Measurements from ENCODE around the gene SORBS1. TPM values are rescaled to one million over a fixed set of nuclear protein-coding genes. Genes with fewer than 3 reads are reported as not detected.
"Not testable (repeated sequence)": the region's sequence is repeated elsewhere in the genome, so short reads cannot be mapped to it uniquely, and the experiment has no call there.

The SORBS1 gene
- total RNA-seq, 1 donor from 2014 or later = 697 TPM

- ATAC-seq (ENCODE audit: poor library complexity) (no peak), DNase-seq (no peak)
- intact Hi-C loops (cut with DNase I) = no loop called here
These were observed 84.5 kb downstream of the SORBS1 start for GRCh38 chr10:95476469-95477174.

GRCh38 chr10:95475827-95476468 lies 85.2 kb downstream of the SORBS1 start:
- ATAC-seq (ENCODE audit: poor library complexity) (no peak), DNase-seq (no peak)
- intact Hi-C loops (cut with DNase I) = no loop called here

- ATAC-seq (ENCODE audit: poor library complexity) = peak; percentile 43
- intact Hi-C loops (cut with DNase I) = no loop called here
- no peak for DNase-seq
These were observed 86.2 kb downstream of the SORBS1 start for GRCh38 chr10:95475003-95475383.

- intact Hi-C loops (cut with DNase I) = no loop called here
- ATAC-seq (ENCODE audit: poor library complexity) (peak; percentile 80), DNase-seq (no peak)
These were observed 86.8 kb downstream of the SORBS1 start for GRCh38 chr10:95474228-95475002.

GRCh38 chr10:95472304-95473088 lies 88.7 kb downstream of the SORBS1 start:
- intact Hi-C loops (cut with DNase I) = no loop called here
- DNase-seq (no peak), ATAC-seq (ENCODE audit: poor library complexity) (no peak)

GRCh38 chr10:95469676-95470075 lies 91.5 kb downstream of the SORBS1 start:
- intact Hi-C loops (cut with DNase I) = no loop called here
- DNase-seq (no peak), ATAC-seq (ENCODE audit: poor library complexity) (no peak)

GRCh38 chr10:95469251-95469650 lies 91.9 kb downstream of the SORBS1 start:
- ATAC-seq (ENCODE audit: poor library complexity) (no peak), DNase-seq (no peak)
- intact Hi-C loops (cut with DNase I) = no loop called here

GRCh38 chr10:95467642-95468041 lies 93.5 kb downstream of the SORBS1 start:
- ATAC-seq (ENCODE audit: poor library complexity); DNase-seq; intact Hi-C loops (cut with DNase I): not testable (repeated sequence)

GRCh38 chr10:95467162-95467599 lies 94.0 kb downstream of the SORBS1 start:
- intact Hi-C loops (cut with DNase I) = no loop called here
- DNase-seq (peak; percentile 61), ATAC-seq (ENCODE audit: poor library complexity) (peak; percentile 81)

GRCh38 chr10:95466436-95466835 lies 94.7 kb downstream of the SORBS1 start:
- intact Hi-C loops (cut with DNase I) = no loop called here
- ATAC-seq (ENCODE audit: poor library complexity) (no peak), DNase-seq (no peak)

GRCh38 chr10:95464280-95464679 lies 96.9 kb downstream of the SORBS1 start:
- no peak for ATAC-seq (ENCODE audit: poor library complexity)
- no peak for DNase-seq
- intact Hi-C loops (cut with DNase I) = no loop called here

- DNase-seq (no peak), ATAC-seq (ENCODE audit: poor library complexity) (peak; percentile 46)
- intact Hi-C loops (cut with DNase I) = no loop called here
These were observed 98.2 kb downstream of the SORBS1 start for GRCh38 chr10:95462740-95463667.

- no peak for DNase-seq
- ATAC-seq (ENCODE audit: poor library complexity) = no peak
- intact Hi-C loops (cut with DNase I) = no loop called here
These were observed 99.6 kb downstream of the SORBS1 start for GRCh38 chr10:95461611-95462010.

- ATAC-seq (ENCODE audit: poor library complexity) = no peak
These were observed 101.6 kb downstream of the SORBS1 start for GRCh38 chr10:95459446-95460045.

GRCh38 chr10:95458871-95459270 lies 102.3 kb downstream of the SORBS1 start:
- ATAC-seq (ENCODE audit: poor library complexity) (no peak), DNase-seq (no peak)
- intact Hi-C loops (cut with DNase I) = no loop called here

More at GRCh38 chr10:95459446-95460045, 101.6 kb downstream of the SORBS1 start:
- intact Hi-C loops (cut with DNase I) = no loop called here
- DNase-seq = no peak

GRCh38 chr10:95458014-95458413 lies 103.2 kb downstream of the SORBS1 start:
- no peak for ATAC-seq (ENCODE audit: poor library complexity)
- intact Hi-C loops (cut with DNase I) = no loop called here
- no peak for DNase-seq

GRCh38 chr10:95457319-95457886 lies 103.8 kb downstream of the SORBS1 start:
- no peak for DNase-seq
- intact Hi-C loops (cut with DNase I) = no loop called here
- ATAC-seq (ENCODE audit: poor library complexity) = no peak

Measured in Right ventricle myocardium superior (tissue), 1 donor.